Smooth muscle cell (in vitro differentiated cells): ENCODE measurements around the gene NMNAT3. TPM values are rescaled to one million over a fixed set of nuclear protein-coding genes. Genes with fewer than 3 reads are reported as not detected.

ENCODE experiments used
- DNase-seq: peaks from one replicate; lab custom pipeline; 2025; ENCODE audit not compliant: unreplicated experiment; lab: John Stamatoyannopoulos, UW
- H2AFZ ChIP-seq: fragments of 200-600 bp; sonication (generic); 2 replicates; pipeline ENCODE4 v1.6.0; 2016; ENCODE audit warnings: antibody characterized with exemption, low read depth, mild to moderate bottlenecking
- H3F3A ChIP-seq: fragments of 200-600 bp; sonication (generic); 2 replicates; pipeline ENCODE4 v1.6.0; 2017; ENCODE audit warnings: antibody characterized with exemption, low read depth
- H3K27ac ChIP-seq: fragments of 200-600 bp; sonication (generic); 2 replicates; pipeline ENCODE4 v1.5.1; 2016; ENCODE audit warnings: low read depth, mild to moderate bottlenecking
- H3K27me3 ChIP-seq: fragments of 200-600 bp; sonication (generic); 2 replicates; pipeline ENCODE4 v1.6.1; 2016; ENCODE audit warnings: low read depth, mild to moderate bottlenecking
- H3K36me3 ChIP-seq: fragments of 200-600 bp; sonication (generic); 2 replicates; pipeline ENCODE4 v1.5.1; 2016; ENCODE audit warnings: low read depth
- H3K4me1 ChIP-seq: fragments of 200-600 bp; sonication (generic); 2 replicates; pipeline ENCODE4 v1.5.1; 2016; ENCODE audit warnings: low read depth
- H3K4me2 ChIP-seq: fragments of 200-600 bp; sonication (generic); 2 replicates; pipeline ENCODE4 v1.6.0; 2016; ENCODE audit warnings: mild to moderate bottlenecking
- H3K4me3 ChIP-seq: fragments of 200-600 bp; sonication (generic); 2 replicates; pipeline ENCODE4 v1.5.1; 2016; ENCODE audit warnings: mild to moderate bottlenecking
- H3K79me2 ChIP-seq: fragments of 200-600 bp; sonication (generic); 2 replicates; pipeline ENCODE4 v1.6.0; 2016; ENCODE audit warnings: low read depth, mild to moderate bottlenecking
- H3K9ac ChIP-seq: fragments of 200-600 bp; sonication (generic); 2 replicates; pipeline ENCODE4 v1.6.0; 2016; ENCODE audit warnings: low read depth
- H3K9me3 ChIP-seq: fragments of 200-600 bp; sonication (generic); replicated peaks from 2 replicates; pipeline ENCODE4 v1.5.1; 2016; ENCODE audit warnings: low read depth
- H4K20me1 ChIP-seq: fragments of 200-600 bp; sonication (generic); 2 replicates; pipeline ENCODE4 v1.6.0; 2016; ENCODE audit warnings: low read depth
- WGBS: methylation state at CpG from one replicate; pipeline ENCODE4 v1.1.7; 2016; ENCODE audit warnings: low lambda C conversion rate; 5-methylcytosine and 5-hydroxymethylcytosine counted together
- polyA plus RNA-seq: library from polyadenylated mRNA; unstranded; fragments of >200 nt; fragmentation: Nextera tagmentation; extraction: Ambion mirVana; gene quantifications from 2 replicates; pipeline ENCODE4 v1.2.1, GENCODE V29; 2016
- small RNA-seq: library from RNA; depleted of rRNA; stranded (forward); fragments of <200 nt; gene quantifications from one replicate; pipeline ENCODE3, GENCODE V24; 2014
- total RNA-seq: library from RNA; depleted of rRNA; stranded (reverse); fragments of >200 nt; gene quantifications from 2 replicates; pipeline ENCODE4 v1.2.3, GENCODE V29; 2014
- TF ChIP-seq, protein P1 (sequence below): fragments of 200-600 bp; sonication (generic); IDR thresholded peaks from 2 replicates; pipeline ENCODE4 v1.5.1; 2017; ENCODE audit warnings: borderline replicate concordance, mild to moderate bottlenecking, antibody characterized with exemption; ENCODE audit not compliant: insufficient read depth, poor library complexity, severe bottlenecking

Gene NMNAT3
- total and polyA plus RNA-seq, 2 experiments from 2014 or later = 0.18 to 0.65 TPM

DNA sequence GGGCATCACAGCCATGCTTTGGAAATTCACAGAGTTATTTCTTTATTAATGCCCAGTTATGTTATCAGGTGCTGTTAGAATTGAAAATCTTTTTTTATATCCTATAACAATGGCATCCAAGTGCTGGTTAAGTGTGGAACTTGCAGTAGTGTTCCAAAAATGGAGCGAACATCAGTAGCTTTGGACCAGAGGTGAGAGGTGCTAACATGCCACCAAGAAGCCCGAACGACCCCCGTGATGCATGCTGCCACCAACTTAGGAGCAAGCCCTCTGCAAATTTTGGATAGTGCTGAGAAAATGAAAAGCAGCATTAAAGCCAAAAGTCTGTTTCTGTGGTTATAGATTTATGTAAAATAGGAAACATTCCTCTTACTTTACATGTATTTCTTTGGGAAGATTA, 163.0 kb downstream of the NMNAT3 start:
- H3K9ac ChIP-seq = no peak overlapping the region
- H3K9me3 ChIP-seq = no peaks in the 10 kb centered on the region
- no peaks in the 10 kb centered on the region for H3K79me2 ChIP-seq
- H3F3A ChIP-seq = no peaks in the 10 kb centered on the region
- DNase-seq = no peak
- TF ChIP-seq, protein P1, sequence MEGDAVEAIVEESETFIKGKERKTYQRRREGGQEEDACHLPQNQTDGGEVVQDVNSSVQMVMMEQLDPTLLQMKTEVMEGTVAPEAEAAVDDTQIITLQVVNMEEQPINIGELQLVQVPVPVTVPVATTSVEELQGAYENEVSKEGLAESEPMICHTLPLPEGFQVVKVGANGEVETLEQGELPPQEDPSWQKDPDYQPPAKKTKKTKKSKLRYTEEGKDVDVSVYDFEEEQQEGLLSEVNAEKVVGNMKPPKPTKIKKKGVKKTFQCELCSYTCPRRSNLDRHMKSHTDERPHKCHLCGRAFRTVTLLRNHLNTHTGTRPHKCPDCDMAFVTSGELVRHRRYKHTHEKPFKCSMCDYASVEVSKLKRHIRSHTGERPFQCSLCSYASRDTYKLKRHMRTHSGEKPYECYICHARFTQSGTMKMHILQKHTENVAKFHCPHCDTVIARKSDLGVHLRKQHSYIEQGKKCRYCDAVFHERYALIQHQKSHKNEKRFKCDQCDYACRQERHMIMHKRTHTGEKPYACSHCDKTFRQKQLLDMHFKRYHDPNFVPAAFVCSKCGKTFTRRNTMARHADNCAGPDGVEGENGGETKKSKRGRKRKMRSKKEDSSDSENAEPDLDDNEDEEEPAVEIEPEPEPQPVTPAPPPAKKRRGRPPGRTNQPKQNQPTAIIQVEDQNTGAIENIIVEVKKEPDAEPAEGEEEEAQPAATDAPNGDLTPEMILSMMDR = no peak
- no peaks in the 10 kb centered on the region for H4K20me1 ChIP-seq
- H3K27me3 ChIP-seq = no peaks in the 10 kb centered on the region
- no peak overlapping the region for H2AFZ ChIP-seq
- 97% methylated on average over 4 of the region's 4 CpGs for WGBS
- H3K4me1 ChIP-seq = no peaks in the 10 kb centered on the region
- H3K36me3 ChIP-seq = no peaks in the 10 kb centered on the region
- H3K27ac ChIP-seq = no peak overlapping the region
- H3K4me3 ChIP-seq = no peak overlapping the region
- H3K4me2 ChIP-seq = no peak overlapping the region

Small RNAs within 50 kb of the gene (small RNA-seq; reads per million reads assigned to genes)
- gene RN7SL724P = not detected

Other genes with a start within 250 kb of the NMNAT3 start
- gene RBP2, start 201.5 kb downstream of the NMNAT3 start, total RNA-seq = not detected in 2 replicates
- not detected in 2 replicates for gene RBP2, start 201.5 kb downstream of the NMNAT3 start, polyA plus RNA-seq
- 3.7 and 16.6 TPM in 2 replicates for gene RBP1, start 138.2 kb downstream of the NMNAT3 start, total RNA-seq
- gene RBP1, start 138.2 kb downstream of the NMNAT3 start, polyA plus RNA-seq = 30.2 and 35.0 TPM in 2 replicates